Measurements from ENCODE around the gene CHCT1.
"Not testable (repeated sequence)": the region's sequence is repeated elsewhere in the genome, so short reads cannot be mapped to it uniquely, and the experiment has no call there.

Gene CHCT1

GRCh38 chr17:60398227-60398959 is 23.9 kb upstream of the CHCT1 start:
- in situ Hi-C loops (cut with MboI; ENCODE audit: low sequenced_read_pairs): no loop called here

DNA sequence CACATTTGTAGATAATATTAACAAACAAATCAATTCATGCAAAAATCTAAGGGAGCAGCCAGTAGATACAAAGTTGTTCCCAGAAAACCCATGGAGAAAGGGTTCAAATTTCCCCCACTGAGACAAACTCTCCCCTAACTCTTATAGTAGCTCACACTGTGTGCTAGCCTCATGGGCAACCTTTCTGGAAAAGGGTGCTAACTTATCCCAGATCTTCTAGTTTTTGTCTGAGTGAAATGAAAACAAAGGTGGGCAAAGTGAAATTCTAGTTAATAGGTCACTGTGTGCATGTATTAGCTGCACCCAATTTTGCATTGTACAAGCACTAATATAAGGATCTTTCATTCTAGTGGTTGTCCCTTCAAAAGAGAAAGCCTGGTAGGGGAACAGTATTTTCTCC is 20.5 kb upstream of the CHCT1 start:
- in situ Hi-C loops (cut with MboI; ENCODE audit: low sequenced_read_pairs): no loop called here

GRCh38 chr17:60403523-60403810 is 18.8 kb upstream of the CHCT1 start:
- in situ Hi-C loops (cut with MboI; ENCODE audit: low sequenced_read_pairs): no loop called here

GRCh38 chr17:60403962-60404361 is 18.3 kb upstream of the CHCT1 start:
- in situ Hi-C loops (cut with MboI; ENCODE audit: low sequenced_read_pairs): no loop called here

GRCh38 chr17:60406887-60407286 is 15.4 kb upstream of the CHCT1 start:
- in situ Hi-C loops (cut with MboI; ENCODE audit: low sequenced_read_pairs): no loop called here

GRCh38 chr17:60410001-60410400 is 12.3 kb upstream of the CHCT1 start:
- in situ Hi-C loops (cut with MboI; ENCODE audit: low sequenced_read_pairs): no loop called here

- in situ Hi-C loops (cut with MboI; ENCODE audit: low sequenced_read_pairs): no loop called here
These were observed 9.6 kb upstream of the CHCT1 start for GRCh38 chr17:60412701-60413100.

GRCh38 chr17:60415146-60415545 is 7.1 kb upstream of the CHCT1 start:
- in situ Hi-C loops (cut with MboI; ENCODE audit: low sequenced_read_pairs): no loop called here

DNA sequence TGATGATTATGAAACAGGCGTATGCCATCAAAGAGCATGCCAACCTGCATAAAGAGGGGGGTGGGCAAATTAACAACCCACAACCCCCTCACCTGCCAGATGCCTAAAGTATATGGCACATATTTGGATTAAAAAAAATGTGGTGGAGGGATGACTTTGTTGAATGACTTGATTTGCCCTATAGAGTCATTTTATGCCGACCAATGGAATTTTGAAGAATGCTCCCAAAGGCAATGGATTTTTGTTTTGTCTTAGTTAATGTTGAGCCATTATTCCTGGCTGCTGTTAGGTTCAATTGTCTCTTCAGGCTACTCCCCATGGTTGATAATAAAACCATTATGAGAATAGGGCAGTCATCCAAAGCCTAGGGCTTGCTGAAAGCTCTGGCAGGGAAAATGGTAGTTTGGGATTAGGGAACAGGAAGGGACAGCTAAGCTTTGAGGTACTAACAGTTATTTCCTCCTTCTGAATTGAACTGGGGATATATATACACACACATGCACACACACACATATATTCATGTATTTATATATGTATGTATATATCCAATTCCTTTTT is 5.8 kb upstream of the CHCT1 start:
- in situ Hi-C loops (cut with MboI; ENCODE audit: low sequenced_read_pairs): no loop called here

DNA sequence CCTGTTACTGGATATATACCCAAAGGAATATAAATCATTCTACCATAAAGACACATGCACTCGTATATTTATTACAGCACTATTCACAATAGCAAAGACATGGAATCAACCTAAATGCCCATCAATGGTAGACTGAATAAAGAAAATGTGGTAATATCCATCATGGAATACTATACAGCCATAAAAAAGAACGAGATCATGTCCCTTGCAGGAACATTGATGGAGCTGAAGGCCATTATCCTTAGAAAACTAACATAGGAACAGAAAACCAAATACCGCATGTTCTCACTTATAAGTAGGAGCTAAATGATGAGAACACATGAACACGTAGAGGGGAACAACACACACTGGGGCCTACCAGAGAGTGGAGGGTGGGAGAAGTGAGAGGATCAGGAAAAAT is 3.3 kb upstream of the CHCT1 start:
- in situ Hi-C loops (cut with MboI; ENCODE audit: low sequenced_read_pairs): not testable (repeated sequence)

DNA sequence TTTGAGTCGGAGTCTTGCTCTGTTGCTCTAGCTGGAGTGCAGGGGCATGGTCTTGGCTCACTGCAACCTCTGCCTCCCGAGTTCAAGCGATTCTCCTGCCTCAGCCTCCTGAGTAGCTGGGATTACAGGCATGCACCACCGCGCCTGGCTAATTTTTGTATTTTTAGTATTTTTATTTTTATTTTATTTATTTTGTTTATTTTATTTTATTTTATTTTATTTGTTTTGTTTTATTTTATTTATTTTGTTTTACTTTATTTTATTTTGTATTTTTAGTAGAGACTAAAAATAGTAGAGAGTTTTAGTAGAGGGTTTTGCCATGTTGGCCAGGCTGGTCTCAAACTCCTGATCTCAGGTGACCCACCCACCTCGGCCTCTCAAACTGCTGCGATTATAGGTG is 2.4 kb upstream of the CHCT1 start:
- in situ Hi-C loops (cut with MboI; ENCODE audit: low sequenced_read_pairs): not testable (repeated sequence)

DNA sequence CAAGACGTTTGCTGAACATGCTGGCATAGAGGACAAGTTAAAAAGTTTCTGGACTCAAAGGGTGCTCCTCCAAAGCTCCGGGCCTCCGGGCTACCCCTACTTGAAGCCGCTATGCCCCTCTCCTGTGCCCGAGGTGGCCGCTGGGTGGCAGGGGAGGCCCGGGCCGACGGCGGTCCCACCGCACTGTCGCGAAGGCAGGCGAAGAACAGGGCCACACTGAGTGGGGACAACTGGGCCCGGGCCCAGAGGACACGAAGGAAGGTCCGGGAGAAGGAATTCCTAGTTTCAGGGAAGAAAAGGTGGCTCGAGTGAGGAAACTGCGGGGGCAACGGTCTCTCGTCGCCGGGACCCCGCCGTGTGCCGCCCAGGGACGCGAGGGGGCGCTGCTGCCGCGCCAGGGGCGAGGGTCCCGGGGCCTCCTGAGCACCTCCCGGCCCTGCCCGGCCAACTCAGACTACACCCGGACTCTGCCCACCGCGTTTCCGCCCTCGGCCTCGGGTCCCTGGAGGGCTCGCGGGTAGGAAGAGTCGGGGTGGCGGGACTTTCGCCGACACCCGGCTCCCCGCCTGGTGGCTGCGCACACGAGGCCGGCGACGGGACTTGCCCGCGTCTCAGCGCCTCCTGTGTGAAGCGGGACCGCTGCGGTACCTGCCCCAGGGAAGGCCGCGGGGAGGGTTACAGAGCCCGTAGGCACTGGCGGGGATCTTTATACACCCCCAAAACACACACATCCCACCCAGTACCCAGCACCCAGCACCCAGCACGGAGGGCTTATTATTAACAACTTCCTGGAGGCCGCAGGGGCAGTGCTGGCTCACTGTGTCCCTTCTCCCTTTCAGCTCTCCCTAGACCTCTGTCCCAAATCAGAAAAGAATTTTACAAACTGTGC is 772 bp upstream of the CHCT1 start:
- in situ Hi-C loops (cut with MboI; ENCODE audit: low sequenced_read_pairs): no loop called here

- in situ Hi-C loops (cut with MboI; ENCODE audit: low sequenced_read_pairs): no loop called here
These were observed 1.6 kb downstream of the CHCT1 start for GRCh38 chr17:60423865-60424264.

GRCh38 chr17:60425626-60426025 is 3.3 kb downstream of the CHCT1 start:
- in situ Hi-C loops (cut with MboI; ENCODE audit: low sequenced_read_pairs): loop anchor here (25.0 kb wide), 1 partner anchor 388 kb away; no protein-coding TSS in a partner anchor

DNA sequence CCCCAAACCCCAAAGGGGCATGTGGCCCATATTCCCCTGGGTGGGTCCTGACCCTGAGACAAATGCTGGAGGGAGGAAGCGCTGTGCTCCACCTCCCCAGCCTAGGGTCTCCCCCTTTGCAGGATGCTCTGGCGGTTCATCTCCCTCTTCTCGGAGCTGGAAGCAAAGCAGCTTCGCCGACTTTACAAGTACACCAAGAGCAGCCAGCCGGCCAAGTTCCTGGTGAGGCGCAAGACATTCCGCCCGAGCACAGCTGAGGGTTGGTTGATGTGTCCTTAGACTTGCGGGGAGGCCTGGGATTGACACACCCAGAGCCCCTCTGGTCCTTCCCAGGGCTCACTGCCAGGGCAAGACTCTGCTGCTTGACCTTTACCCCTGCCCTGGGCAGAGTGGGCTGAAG is 4.3 kb downstream of the CHCT1 start:
- in situ Hi-C loops (cut with MboI; ENCODE audit: low sequenced_read_pairs): loop anchor here (25.0 kb wide), 1 partner anchor 389 kb away; no protein-coding TSS in a partner anchor

DNA sequence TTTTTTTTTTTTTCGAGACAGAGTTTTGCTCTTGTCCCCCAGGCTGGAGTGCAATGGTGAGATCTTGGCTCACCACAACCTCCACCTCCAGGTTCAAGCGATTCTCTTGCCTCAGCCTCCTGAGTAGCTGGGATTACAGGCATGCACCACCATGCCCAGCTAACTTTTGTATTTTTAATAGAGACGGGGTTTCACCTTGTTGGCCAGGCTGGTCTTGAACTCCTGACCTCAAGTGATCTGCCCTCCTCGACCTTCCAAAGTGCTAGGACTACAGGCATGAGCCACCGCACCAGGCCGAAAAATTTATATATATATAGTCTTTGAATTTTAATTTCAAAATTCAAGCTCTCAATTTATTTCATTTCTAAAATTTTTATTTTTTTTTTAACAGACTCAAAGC is 6.2 kb downstream of the CHCT1 start:
- in situ Hi-C loops (cut with MboI; ENCODE audit: low sequenced_read_pairs): loop anchor here (25.0 kb wide), 1 partner anchor 391 kb away; no protein-coding TSS in a partner anchor

GRCh38 chr17:60430561-60430960 is 8.3 kb downstream of the CHCT1 start:
- in situ Hi-C loops (cut with MboI; ENCODE audit: low sequenced_read_pairs): loop anchor here (25.0 kb wide), 1 partner anchor 393 kb away; no protein-coding TSS in a partner anchor

DNA sequence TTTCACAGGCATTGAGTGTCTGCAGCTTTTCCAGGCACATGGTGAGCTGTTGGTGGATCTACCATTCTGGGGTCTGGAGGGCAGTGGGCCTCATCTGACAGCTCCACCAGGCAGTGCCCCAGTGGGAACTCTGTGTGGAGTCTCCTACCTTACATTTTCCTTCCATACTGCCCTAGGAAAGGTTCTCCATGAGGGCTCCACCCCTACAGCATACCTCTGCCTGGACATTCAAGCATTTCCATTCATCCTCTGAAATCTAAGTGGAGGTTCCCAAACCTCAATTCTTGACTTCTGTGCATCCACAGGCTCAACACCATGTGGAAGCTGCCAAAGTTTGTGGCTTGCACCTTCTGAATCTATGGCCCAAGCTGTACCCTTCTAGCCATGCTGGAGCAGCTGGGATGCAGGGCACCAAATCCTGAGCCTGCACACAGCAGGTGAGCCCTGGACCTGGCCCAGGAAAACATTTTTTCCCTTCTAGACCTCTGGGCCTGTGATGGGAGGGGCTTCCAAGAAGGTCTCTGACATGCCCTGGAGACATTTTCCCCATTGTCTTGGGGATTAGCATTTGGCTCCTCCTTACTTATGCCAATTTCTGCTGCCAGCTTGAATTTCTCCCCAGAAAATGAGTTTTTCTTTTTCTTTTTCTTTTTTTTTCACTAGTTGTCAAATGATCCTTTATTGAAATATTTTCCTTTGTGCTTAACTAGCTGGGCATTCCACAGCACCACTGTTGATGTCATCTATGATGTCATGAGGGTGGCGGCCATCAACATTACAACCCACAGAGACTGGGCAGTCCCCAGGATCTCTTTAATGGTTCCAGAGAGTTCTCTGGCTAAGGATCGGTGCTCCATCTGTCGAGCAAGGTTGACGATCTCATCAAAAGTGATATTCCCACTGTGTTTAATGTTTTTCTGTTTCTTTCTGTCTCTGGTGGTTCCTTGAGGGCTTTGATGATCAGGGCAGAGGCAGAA is 11.0 kb downstream of the CHCT1 start:
- in situ Hi-C loops (cut with MboI; ENCODE audit: low sequenced_read_pairs): loop anchor here (25.0 kb wide), 1 partner anchor 396 kb away; no protein-coding TSS in a partner anchor

GRCh38 chr17:60435244-60436167 is 13.2 kb downstream of the CHCT1 start:
- in situ Hi-C loops (cut with MboI; ENCODE audit: low sequenced_read_pairs): loop anchor here (25.0 kb wide), 1 partner anchor 398 kb away; no protein-coding TSS in a partner anchor

Measured in HL-60/S4 treated with phorbol 12-myristate 13-acetate at 8.2 ng/mL for 4 days and 3 days (cell line).